Endothelial cell of umbilical vein (primary cell): ENCODE results near the gene BIRC5. TPM values are rescaled to one million over a fixed set of nuclear protein-coding genes. Genes with fewer than 3 reads are reported as not detected.

Experiments
- BruUV-seq: library from RNA; stranded (reverse); fragments of 400-500 nt; replicated peaks from 2 replicates; lab custom pipeline; 2021; lab: Mats Ljungman, UMichigan
- CTCF ChIA-PET: fragments of 300-600, 350-600 bp; sonication (Branson Sonifier 250); formaldehyde crosslinking; loops from one replicate; lab custom pipeline; 2021; ENCODE audit warnings: antibody characterized with exemption, inconsistent platforms; lab: Charles Lee
- POLR2A ChIA-PET: fragments of 300-600, 350-600 bp; sonication (Branson Sonifier 250); formaldehyde crosslinking; loops from one replicate; lab custom pipeline; 2021; ENCODE audit warnings: antibody characterized with exemption, inconsistent platforms; lab: Charles Lee
- DNase-seq: peaks from one replicate; pipeline ENCODE4 v3.0.0-alpha.2; 2011; ENCODE audit warnings: low read depth, low spot score
- FAIRE-seq: peaks from 2 replicates; lab custom pipeline; 2011; peaks lifted over from hg19 to GRCh38; lab: Jason Lieb, UNC
- H2AFZ ChIP-seq: 2 replicates; pipeline ENCODE4 v1.6.0; 2012; ENCODE audit warnings: low read depth, low read length, control low read depth, inconsistent platforms
- H3K27ac ChIP-seq: 2 replicates; pipeline ENCODE4 v1.5.1; 2011; ENCODE audit warnings: low read depth, mild to moderate bottlenecking, control low read depth, low read length, moderate library complexity; ENCODE audit not compliant: insufficient read depth
- H3K27me3 ChIP-seq, 2 experiments: 2 replicates each; pipeline versions ENCODE4 v1.6.0 to v1.6.1; 2011; ENCODE audit warnings: low read length in 2 of 2, mixed read lengths in 1 of 2; ENCODE audit not compliant: control insufficient read depth in 2 of 2, insufficient read depth in 2 of 2
- H3K36me3 ChIP-seq, 2 experiments: 2 replicates in 1 of 2; 3 replicates in 1 of 2; pipeline ENCODE4 v1.5.1; 2011; ENCODE audit warnings: low read length in 2 of 2, mild to moderate bottlenecking in 1 of 2, moderate library complexity in 1 of 2; ENCODE audit not compliant: control insufficient read depth in 2 of 2, insufficient read depth in 2 of 2; ENCODE audit errors: extremely low read depth in 1 of 2
- H3K4me1 ChIP-seq: 3 replicates; pipeline ENCODE4 v1.5.1; 2011; ENCODE audit warnings: mild to moderate bottlenecking, low read length; ENCODE audit not compliant: control insufficient read depth, insufficient read depth; ENCODE audit errors: extremely low read depth
- H3K4me2 ChIP-seq: 2 replicates; pipeline ENCODE4 v1.6.1; 2011; ENCODE audit warnings: low read length, control low read depth, mixed read lengths; ENCODE audit not compliant: insufficient read depth
- H3K4me3 ChIP-seq, 3 experiments: fragments of 200-600 bp in 1 of 3; sonication (generic), shearing (Covaris generic) in 1 of 3; replicated peaks in 1 of 3; 2 replicates each; pipeline ENCODE4 v1.5.1; 2011 to 2016; ENCODE audit warnings: control low read depth in 3 of 3, low read length in 3 of 3, mild to moderate bottlenecking in 2 of 3, inconsistent platforms in 1 of 3, low read depth in 1 of 3, moderate library complexity in 1 of 3; ENCODE audit not compliant: insufficient read depth in 1 of 3
- H3K79me2 ChIP-seq: 2 replicates; pipeline ENCODE4 v1.6.0; 2012; ENCODE audit warnings: low read length, inconsistent platforms; ENCODE audit not compliant: control insufficient read depth, insufficient read depth
- H3K9ac ChIP-seq: replicated peaks from 2 replicates; pipeline ENCODE3; 2011; ENCODE audit warnings: low read length, control low read depth; ENCODE audit not compliant: insufficient read depth; ENCODE audit errors: extremely low read depth
- H3K9me1 ChIP-seq: replicated peaks from 3 replicates; pipeline ENCODE4 v1.6.0; 2011; ENCODE audit warnings: mild to moderate bottlenecking, low read length; ENCODE audit not compliant: control insufficient read depth, insufficient read depth; ENCODE audit errors: extremely low read depth
- H3K9me3 ChIP-seq: replicated peaks from 2 replicates; pipeline ENCODE4 v1.5.1; 2012; ENCODE audit warnings: low read length, inconsistent platforms; ENCODE audit not compliant: control insufficient read depth, insufficient read depth
- H4K20me1 ChIP-seq: replicated peaks from 2 replicates; pipeline ENCODE3; 2011; ENCODE audit warnings: mild to moderate bottlenecking, low read length; ENCODE audit not compliant: control insufficient read depth, insufficient read depth; ENCODE audit errors: extremely low read depth
- EZH2 ChIP-seq: IDR thresholded peaks from 2 replicates; pipeline ENCODE4 v1.6.1; 2012; ENCODE audit warnings: borderline replicate concordance, low read depth, mild to moderate bottlenecking, moderate library complexity, low read length, inconsistent platforms; ENCODE audit not compliant: severe bottlenecking
- FOS ChIP-seq: IDR thresholded peaks from 2 replicates; pipeline ENCODE4 v1.6.1; 2011; ENCODE audit warnings: mild to moderate bottlenecking, low read length, moderate library complexity, borderline replicate concordance; ENCODE audit not compliant: insufficient read depth
- GATA2 ChIP-seq: IDR thresholded peaks from 2 replicates; pipeline ENCODE4 v1.7.0; 2011; ENCODE audit warnings: low read depth, mild to moderate bottlenecking, moderate library complexity, mixed read lengths, low read length; ENCODE audit not compliant: insufficient read length, insufficient read depth
- JUN ChIP-seq: IDR thresholded peaks from 2 replicates; pipeline ENCODE4 v1.6.1; 2011; ENCODE audit warnings: borderline replicate concordance, low read depth; ENCODE audit not compliant: insufficient read length, insufficient read depth
- MYC ChIP-seq: IDR thresholded peaks from one replicate; pipeline ENCODE4 v1.6.1; 2011; ENCODE audit warnings: mild to moderate bottlenecking, low read depth, low read length
- POLR2A ChIP-seq: IDR thresholded peaks from 2 replicates; pipeline ENCODE4 v1.6.1; 2012; ENCODE audit warnings: low read depth, mild to moderate bottlenecking, control low read depth, low read length
- POLR2AphosphoS5 ChIP-seq: IDR thresholded peaks from 2 replicates; pipeline ENCODE4 v1.6.1; 2012; ENCODE audit warnings: low read depth, mild to moderate bottlenecking, control low read depth, low read length, moderate library complexity; ENCODE audit not compliant: insufficient read depth
- dilution Hi-C: fragments of 300-500 bp; cut with MboI; formaldehyde crosslinking; loops from one replicate; pipeline ENCODE4 v1.15.0; 2019; ENCODE audit warnings: low sequenced_read_pairs; ENCODE audit not compliant: extremely low pct_ligation_motif_present
- intact Hi-C: fragments of 100-400 bp; cut with micrococcal nuclease; formaldehyde crosslinking; loops from one replicate; pipeline ENCODE4 v1.10.0; 2022
- polyA plus RNA-seq, 4 experiments: library from polyadenylated mRNA; depleted of rRNA in 3 of 4; stranded (reverse) in 3 of 4; unstranded in 1 of 4; fragments of >200 nt; gene quantifications; 2 replicates each; pipeline versions ENCODE4 v1.2.1 to v1.2.3, GENCODE V29; 2011 to 2012; ENCODE audit warnings: missing spikeins in 1 of 4
- total RNA-seq: library from RNA; stranded (reverse); gene quantifications from 2 replicates; pipeline ENCODE4 v1.2.3, GENCODE V29; 2021
- TF ChIP-seq, protein P1 (sequence below): IDR thresholded peaks from 2 replicates; pipeline ENCODE4 v1.6.1; 2011; ENCODE audit not compliant: insufficient read depth, insufficient read length
- TF ChIP-seq, protein P2 (sequence below), 2 donors: IDR thresholded peaks; 1 replicate in 1 of 2; 2 replicates in 1 of 2; pipeline ENCODE4 v1.5.1; 2011; ENCODE audit warnings: low read length in 2 of 2, mild to moderate bottlenecking in 2 of 2, moderate library complexity in 2 of 2, control low read depth in 1 of 2, inconsistent platforms in 1 of 2, low read depth in 1 of 2; ENCODE audit not compliant: insufficient read depth in 1 of 2; ENCODE audit errors: extremely low read depth in 1 of 2

The BIRC5 gene
- total and polyA plus RNA-seq, 2 donors (not counting 3 experiments of a cell fraction or from before 2014, with no cell fraction given): 32.8 to 74.6 TPM

DNA sequence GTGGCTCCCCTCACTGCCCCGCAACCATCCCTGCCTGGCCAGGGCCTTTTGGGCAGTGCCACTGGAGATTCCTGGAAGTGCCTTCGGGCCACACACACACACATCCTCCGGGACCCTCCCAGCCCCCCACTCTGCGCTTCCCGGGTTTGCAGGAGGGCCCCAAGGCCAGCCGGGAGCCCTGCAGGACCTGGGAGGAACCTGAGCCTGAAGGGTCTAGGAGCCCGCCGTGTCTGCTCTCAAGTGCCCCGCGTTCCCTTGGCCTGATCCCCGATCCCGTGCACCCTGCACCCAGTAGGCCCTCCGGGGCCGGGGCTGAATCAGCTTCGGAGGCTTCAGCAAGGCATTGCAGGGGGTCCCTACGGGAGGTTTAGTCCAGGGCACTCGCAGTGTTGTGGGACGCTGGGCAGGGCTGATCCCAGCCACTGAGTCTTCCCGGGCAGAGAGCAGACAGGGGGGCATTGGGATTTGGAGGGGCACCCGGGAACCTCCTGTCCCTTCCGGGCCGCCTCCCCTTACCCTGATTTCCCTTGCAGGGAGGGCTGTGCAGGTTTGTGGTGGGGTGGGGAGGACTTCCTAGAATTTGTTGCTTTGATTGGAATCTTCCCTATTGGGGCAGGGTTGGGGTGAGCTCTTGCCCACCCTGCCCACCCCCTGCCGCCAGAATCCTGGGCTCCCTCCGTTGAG is 54.3 kb downstream of the BIRC5 start:
- ChIA-PET CTCF (interaction anchor here (1.0 to 1.7 kb wide), 6 partner anchors 11 to 183 kb away, joined by 3 to 11 read pairs (median 4); no protein-coding TSS in a partner anchor), POLR2A (no interaction called here)
- DNase-seq: no peak
- Histone ChIP-seq H3K4me2 (no peak overlapping the region), H3K9me3 (no peaks in the 10 kb centered on the region), H3K4me1 (peaks cover 4% of the 10 kb centered on the region), H3K27me3 (peaks cover 22 to 25% of the 10 kb centered on the region in 2 experiments), H3K9me1 (no peaks in the 10 kb centered on the region), H2AFZ (no peak overlapping the region), H3K9ac (no peak overlapping the region), H3K36me3 (no peaks in the 10 kb centered on the region), H3K27ac (no peak overlapping the region), H4K20me1 (no peaks in the 10 kb centered on the region), H3K79me2 (no peaks in the 10 kb centered on the region), H3K4me3 (no peak overlapping the region)
- no TSS peak for BruUV-seq
- TF ChIP-seq EZH2 (no peak), MYC (no peak), GATA2 (no peak), FOS (no peak), POLR2A (no peak), POLR2AphosphoS5 (no peak), JUN (no peak)
- TF ChIP-seq, protein P1, sequence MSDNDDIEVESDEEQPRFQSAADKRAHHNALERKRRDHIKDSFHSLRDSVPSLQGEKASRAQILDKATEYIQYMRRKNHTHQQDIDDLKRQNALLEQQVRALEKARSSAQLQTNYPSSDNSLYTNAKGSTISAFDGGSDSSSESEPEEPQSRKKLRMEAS: no peak
- TF ChIP-seq, protein P2, sequence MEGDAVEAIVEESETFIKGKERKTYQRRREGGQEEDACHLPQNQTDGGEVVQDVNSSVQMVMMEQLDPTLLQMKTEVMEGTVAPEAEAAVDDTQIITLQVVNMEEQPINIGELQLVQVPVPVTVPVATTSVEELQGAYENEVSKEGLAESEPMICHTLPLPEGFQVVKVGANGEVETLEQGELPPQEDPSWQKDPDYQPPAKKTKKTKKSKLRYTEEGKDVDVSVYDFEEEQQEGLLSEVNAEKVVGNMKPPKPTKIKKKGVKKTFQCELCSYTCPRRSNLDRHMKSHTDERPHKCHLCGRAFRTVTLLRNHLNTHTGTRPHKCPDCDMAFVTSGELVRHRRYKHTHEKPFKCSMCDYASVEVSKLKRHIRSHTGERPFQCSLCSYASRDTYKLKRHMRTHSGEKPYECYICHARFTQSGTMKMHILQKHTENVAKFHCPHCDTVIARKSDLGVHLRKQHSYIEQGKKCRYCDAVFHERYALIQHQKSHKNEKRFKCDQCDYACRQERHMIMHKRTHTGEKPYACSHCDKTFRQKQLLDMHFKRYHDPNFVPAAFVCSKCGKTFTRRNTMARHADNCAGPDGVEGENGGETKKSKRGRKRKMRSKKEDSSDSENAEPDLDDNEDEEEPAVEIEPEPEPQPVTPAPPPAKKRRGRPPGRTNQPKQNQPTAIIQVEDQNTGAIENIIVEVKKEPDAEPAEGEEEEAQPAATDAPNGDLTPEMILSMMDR (IDR thresholded peaks at IDR 0.05; ENCODE audit: extremely low read depth in 1 of 2, insufficient read depth in 1 of 2, low read depth in 1 of 2, low read length in 2 of 2): no peak
- intact Hi-C loops: no loop called here
- no peak for FAIRE-seq
- dilution Hi-C loops: no loop called here
